ENCODE data around the gene CNTF.

DNA sequence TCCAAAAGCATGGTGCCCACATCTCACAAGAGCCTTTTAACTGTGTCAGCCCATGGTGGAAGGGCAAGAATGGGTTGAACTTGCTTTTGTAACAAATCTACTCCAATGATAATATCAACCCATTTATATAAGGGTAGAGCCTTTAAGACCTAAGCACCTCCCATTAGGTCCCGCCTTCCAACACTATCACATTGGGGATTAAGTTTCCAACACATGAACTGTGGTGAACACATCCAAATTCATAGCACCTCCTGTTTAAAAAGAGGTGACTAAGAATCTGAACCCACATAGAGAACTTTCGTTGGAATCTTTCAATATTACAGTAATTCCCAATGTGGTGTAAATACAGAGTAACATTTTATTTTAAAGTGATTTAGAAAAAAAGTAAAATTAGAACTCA is 9.2 kb upstream of the CNTF start:
- TF ChIP-seq, protein P1, sequence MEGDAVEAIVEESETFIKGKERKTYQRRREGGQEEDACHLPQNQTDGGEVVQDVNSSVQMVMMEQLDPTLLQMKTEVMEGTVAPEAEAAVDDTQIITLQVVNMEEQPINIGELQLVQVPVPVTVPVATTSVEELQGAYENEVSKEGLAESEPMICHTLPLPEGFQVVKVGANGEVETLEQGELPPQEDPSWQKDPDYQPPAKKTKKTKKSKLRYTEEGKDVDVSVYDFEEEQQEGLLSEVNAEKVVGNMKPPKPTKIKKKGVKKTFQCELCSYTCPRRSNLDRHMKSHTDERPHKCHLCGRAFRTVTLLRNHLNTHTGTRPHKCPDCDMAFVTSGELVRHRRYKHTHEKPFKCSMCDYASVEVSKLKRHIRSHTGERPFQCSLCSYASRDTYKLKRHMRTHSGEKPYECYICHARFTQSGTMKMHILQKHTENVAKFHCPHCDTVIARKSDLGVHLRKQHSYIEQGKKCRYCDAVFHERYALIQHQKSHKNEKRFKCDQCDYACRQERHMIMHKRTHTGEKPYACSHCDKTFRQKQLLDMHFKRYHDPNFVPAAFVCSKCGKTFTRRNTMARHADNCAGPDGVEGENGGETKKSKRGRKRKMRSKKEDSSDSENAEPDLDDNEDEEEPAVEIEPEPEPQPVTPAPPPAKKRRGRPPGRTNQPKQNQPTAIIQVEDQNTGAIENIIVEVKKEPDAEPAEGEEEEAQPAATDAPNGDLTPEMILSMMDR (conservative IDR thresholded peaks at IDR 0.05; ENCODE audit: low read depth, low read length) = no peak
- TF ChIP-seq POLR2A (IDR thresholded peaks at IDR 0.05; ENCODE audit: low read depth, low read length) (no peak), RCOR1 (IDR thresholded peaks at IDR 0.05; ENCODE audit: insufficient replicate concordance, low read length) (no peak), SMC3 (IDR thresholded peaks at IDR 0.05; ENCODE audit: low read depth, low read length) (no peak)
